ENCODE measurements around the gene TMEM141.
"Not testable (repeated sequence)": the region's sequence is repeated elsewhere in the genome, so short reads cannot be mapped to it uniquely, and the experiment has no call there.

DNA sequence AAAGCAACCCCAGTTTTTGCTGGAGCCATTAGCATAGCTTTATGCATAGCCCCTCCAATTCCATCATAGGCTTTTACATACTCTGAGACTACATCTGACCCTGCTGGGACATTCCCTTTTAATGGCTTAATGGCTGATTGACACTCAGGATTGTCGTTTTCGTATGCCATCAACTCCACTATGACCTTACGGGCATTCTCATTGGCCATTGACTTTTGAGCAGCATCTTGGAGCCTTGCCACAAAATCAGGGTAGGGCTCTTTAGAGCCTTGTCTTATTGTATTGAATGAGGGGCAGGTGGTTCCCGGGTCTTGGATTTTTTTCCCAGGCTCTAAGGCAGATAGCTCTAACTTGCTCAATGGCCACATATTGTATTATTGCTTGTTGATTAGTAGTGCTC, 4.2 kb upstream of the TMEM141 start:
- TF ChIP-seq, protein P1, sequence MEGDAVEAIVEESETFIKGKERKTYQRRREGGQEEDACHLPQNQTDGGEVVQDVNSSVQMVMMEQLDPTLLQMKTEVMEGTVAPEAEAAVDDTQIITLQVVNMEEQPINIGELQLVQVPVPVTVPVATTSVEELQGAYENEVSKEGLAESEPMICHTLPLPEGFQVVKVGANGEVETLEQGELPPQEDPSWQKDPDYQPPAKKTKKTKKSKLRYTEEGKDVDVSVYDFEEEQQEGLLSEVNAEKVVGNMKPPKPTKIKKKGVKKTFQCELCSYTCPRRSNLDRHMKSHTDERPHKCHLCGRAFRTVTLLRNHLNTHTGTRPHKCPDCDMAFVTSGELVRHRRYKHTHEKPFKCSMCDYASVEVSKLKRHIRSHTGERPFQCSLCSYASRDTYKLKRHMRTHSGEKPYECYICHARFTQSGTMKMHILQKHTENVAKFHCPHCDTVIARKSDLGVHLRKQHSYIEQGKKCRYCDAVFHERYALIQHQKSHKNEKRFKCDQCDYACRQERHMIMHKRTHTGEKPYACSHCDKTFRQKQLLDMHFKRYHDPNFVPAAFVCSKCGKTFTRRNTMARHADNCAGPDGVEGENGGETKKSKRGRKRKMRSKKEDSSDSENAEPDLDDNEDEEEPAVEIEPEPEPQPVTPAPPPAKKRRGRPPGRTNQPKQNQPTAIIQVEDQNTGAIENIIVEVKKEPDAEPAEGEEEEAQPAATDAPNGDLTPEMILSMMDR (IDR thresholded peaks at IDR 0.05), result not testable (repeated sequence)
- TF ChIP-seq POLR2A (IDR thresholded peaks at IDR 0.05), result not testable (repeated sequence)
